SK-N-DZ (cell line): Measurements from ENCODE around the gene CACNA1I.

Source experiments
- DNase-seq: peaks from one replicate; pipeline ENCODE4 v3.0.0-alpha.2; 2015; ENCODE audit warnings: low spot score

The CACNA1I gene

DNA sequence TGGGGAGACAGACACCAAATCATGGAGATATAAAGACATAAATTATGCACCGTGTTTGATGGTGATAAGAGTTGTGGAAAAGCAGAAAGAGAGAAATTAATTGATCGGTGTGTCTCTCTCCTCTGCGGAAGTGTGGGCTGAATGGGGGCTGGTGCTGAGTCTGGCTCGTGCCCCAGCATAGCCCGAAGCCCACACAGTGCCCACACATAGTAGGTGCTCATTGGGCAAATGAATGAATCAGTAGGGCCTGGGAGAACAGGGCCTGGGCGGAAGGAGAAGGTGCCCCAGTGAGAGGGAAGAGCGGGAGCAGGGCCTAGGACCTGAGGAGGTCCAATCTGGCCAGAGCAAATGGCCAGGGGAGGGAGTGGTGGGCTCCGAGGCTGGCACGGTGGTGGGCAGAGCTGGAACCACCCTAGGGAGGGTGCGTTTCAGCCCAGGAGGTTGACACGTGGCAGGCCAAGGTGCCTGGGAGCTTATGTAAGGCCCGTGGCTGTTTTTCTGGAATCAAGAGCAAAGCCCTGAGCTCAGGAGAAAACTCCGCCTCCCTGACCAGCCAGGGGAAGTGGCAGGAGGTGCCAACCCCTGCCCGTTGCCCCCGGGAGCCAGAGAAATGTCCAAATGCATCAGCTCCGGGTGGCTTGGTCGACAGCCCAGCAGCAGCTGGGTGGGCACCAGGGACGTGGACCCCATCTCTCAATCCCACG, 2.1 kb upstream of the CACNA1I start:
- DNase-seq = no peak

DNA sequence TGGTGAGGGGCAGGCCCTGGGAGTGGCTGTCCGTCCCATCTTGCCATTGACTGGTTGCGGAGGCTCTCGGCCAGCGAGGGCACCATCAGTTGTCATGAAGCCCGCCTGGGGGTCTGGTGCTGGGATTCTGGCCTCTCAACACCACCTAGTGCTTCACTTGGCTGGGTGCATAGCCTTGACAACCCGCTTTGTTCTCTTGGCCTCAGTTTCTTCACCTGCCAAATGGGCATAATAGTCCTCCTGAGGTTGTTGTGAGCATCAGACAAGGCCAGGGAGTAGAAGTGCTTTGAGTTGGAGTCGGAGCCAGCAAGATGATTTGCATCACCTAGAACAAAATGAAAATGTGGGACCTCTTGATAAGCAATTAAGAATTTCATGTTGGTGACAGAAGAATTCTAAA, 1.5 kb upstream of the CACNA1I start:
- DNase-seq = no peak

GRCh38 chr22:39570226-39570625, 327 bp upstream of the CACNA1I start:
- no peak for DNase-seq

DNA sequence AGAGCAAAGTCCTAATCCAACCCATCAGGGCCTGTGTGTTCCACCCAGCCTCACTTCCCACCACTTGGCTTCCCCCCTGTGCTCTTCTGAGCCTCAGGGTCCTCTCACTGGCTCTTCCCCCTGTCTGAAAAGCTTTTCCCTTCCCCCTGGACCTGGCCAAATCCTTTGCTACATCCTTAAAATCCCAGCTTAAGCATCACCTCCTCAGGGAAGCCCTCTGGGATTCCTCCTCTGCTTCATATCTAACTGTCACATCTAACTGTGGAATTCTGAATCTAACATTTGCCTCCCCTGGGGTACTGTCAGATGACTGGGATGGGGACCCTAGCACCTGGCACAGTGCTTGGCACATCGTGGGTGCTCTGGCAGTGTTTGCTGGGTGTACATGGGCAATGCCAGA, 985 bp downstream of the CACNA1I start:
- no peak for DNase-seq

- DNase-seq = no peak
Measured at GRCh38 chr22:39574779-39575551, 4.4 kb downstream of the CACNA1I start.

GRCh38 chr22:39575552-39575825, 4.9 kb downstream of the CACNA1I start:
- DNase-seq = no peak

GRCh38 chr22:39576027-39576426, 5.5 kb downstream of the CACNA1I start:
- DNase-seq = no peak

DNA sequence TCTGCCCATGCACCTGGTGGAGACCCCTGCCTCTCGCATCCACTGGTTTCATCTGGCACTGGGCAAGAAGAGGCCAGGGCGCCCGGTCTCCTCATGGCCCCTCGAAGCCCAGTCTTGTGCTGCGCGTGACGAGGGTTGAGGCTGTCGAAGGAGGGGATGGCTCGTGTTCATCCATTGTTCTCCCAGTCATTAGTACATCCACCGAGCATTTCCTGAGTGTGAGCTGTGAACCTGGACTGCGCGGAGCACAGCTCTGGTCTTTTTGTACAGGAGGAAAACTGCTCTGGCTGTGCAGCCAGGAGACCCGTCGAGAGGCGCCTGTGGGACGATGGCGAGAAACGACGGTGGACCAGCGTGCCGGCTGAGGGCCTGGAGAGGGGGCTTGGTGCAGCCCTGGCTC, 6.8 kb downstream of the CACNA1I start:
- DNase-seq = no peak

- DNase-seq = no peak
Measured at GRCh38 chr22:39577900-39578299, 7.3 kb downstream of the CACNA1I start.

DNA sequence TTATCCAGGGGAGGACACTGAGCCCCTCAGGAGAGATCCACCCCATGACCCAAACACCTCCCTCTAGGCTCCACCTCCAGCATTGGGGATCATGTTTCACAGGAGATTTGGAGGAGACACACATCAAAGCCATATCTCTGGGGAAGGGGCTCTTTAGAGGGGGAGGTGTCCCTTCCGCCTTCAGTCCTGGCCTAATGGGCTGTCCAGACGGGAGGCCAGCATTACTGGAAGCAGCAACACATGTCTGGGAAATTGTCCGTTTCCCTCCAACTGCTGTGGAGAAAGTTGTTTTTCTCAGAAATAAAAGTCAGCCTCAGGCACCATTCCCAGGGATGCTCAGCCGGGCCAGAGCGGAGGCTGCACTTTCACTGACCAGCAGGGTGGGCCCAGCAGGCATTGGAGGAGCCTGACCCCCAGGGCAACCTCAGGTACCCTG, 9.5 kb downstream of the CACNA1I start:
- DNase-seq = no peak

DNA sequence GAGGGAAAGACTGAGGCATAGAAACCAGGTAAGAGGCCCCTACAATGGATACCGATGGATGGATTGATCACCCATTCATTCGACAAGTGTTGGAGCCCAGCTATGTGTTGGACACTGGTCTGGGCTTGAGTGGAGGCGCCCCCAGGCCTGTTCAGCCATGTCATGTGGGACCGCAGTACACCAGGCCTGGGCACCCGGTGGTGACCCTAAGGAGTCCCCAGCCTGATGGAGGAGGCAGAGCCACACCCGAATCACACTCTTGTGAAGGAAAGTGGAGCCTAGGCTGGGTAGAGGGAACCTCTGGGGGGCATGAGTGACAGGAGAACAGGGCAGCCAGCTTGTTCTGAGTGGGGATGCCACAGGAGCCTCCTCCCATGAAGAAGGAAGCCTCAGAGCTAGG, 10.2 kb downstream of the CACNA1I start:
- DNase-seq = no peak

DNA sequence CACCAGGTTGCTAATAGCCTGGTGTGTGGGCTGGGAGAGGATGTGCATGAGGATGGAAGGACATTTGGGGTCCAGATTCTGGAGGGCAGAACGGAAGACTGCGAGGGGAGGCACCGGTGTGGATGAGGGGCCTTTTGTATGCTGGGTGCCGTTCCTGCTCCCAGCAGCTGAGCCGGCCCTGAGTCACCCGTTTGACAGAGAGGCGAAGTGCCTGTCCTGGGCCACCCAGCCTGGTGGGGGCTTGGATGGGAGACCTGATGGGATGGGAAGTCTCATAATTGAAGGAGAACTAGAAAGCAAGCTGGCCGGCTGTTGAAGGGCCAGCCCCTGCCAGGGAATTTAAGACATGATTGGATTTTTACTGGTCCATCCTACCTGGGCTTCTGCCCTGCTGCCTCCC, 10.8 kb downstream of the CACNA1I start:
- DNase-seq = no peak

- DNase-seq = no peak
Measured at GRCh38 chr22:39583066-39583667, 12.6 kb downstream of the CACNA1I start.

- DNase-seq = no peak
Measured at GRCh38 chr22:39589875-39590274, 19.3 kb downstream of the CACNA1I start.

DNA sequence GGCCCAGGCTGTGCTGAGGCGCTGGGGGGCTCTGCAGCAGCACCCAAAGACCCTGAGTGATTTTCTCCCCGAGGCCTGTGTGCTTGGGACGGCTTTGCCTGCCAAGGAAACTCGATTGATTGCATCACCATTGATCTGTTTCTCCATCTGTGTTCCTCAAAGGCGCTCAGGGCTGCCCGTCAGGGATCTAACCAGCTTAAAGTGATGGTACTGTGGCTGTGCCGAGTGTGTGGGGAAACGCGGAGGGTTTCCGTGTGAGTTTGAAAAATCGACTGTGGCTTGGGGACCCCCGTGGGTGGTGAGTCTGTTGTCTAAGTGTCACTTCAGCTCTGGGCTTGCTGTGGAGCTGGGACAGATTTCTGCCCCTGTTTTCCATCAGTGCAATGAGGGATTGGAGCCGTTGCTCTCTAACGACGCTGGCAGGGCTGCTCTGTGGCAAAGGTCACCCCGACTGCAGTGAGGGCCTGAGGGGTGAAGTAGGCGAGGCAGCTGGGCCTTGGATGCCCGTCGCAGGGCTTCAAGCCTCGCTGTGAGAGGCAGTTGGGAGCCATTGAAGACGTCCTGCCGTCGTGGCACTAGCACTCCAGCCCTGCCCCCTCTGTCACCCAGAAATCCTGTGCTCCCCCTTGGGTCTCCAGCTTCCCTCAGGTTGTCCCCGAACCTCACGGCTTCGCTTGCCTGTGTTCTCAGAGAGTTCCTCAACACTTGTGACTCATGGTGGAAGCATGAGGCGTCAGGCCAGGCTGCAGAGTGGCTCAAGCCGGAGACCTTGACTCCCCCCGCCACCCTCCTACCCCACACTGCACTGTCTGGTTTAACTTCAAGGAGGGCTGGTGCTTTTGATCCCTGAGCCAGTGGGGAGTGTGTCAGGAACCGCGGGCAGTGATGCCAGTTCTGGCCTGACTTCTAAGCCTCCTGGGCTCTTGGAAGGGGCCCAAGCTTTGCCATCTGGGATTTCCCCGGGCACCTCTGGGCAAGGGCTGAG, 21.8 kb downstream of the CACNA1I start:
- no peak for DNase-seq

DNA sequence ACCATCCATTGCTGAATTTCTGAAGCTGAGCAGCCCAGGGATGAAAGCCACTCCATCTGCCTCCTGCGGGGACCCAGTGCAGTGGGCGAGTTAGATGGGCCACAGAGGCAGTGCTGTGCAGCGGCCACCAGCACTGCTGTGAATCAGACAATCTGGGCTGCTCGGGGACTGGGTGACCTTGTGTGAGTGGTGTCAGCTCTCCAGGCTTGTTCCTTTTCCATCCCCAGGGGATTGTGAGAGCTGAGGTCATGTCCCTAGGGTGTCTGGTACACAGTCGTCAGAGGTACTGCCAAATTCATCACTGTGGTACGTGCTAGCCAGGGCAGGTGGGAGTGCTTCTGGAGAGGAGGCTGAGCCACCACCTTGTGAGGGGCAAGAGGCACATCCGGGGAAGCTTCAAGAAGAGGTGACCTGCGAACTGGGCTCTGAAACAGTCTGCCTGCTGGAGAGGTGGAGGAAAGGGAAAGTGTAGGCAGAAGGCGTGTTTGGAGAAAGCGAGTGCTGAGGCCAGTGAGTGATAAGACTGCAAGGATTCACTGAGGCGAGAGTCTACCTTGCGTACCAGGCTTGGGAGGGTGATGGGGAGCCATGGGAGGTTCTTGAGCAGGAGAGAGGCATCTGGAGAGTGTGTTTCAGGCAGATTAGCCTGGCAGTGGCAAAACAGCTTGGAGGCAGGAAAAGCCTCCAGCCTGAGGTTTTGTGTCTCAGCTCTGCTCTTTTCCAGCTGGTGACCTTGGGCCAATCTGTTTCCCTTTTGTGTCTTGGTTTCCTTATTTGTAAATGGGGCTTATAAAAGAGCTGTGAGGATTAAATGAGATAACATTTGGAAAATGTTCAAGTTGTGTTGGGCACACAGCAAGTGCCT, 22.7 kb downstream of the CACNA1I start:
- no peak for DNase-seq

GRCh38 chr22:39593931-39594285, 23.4 kb downstream of the CACNA1I start:
- no peak for DNase-seq

- DNase-seq = no peak
Measured at GRCh38 chr22:39594411-39594810, 23.9 kb downstream of the CACNA1I start.

DNA sequence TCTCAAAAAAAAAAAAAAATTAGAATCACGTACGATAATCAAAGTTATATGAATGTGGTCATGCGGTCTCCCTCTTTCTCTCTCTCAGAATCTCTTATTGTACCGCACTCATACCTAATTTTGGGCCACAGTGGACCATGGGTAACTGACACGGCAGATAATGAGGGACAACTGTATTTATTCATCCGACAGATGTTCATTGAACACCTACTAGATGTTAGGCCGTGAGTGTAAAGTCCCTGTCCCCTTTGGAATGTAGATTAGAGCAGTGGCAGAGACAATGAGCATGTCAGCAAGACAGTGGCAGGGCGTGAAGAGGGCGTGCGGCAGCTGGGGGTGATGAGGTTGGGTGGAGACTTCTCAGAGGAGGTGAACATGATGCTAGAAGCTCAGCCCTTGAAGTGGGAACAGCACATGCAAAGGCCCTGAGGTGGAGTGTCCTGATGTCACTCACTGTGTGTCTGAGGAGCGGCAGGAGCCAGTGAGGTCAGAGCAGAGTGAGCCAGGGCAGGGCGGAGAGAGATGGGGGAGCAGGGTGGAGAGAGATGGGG, 25.1 kb downstream of the CACNA1I start:
- DNase-seq = no peak

DNA sequence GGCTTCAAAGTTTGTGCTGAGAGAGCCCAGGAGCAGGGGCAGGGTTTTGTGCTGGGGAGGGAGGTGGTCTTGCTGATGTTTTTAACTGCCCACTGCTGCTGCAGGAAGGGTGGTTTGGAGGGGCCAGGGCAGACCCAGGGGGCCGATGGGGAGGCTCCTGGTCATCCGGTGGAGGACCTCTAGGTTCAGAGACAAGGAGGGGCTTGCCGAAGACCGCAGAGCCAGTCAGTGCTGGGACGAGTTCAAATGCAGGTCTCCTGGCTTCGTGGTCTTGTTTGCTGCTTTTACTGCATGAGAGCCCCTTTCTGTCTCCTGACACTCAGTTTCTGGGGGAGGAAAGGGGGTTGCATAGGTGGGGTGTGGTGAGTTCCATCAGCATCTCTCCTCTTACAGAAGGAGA, 26.0 kb downstream of the CACNA1I start:
- DNase-seq = no peak
